ENCODE data around the gene PPP2R2C.

Gene PPP2R2C

DNA sequence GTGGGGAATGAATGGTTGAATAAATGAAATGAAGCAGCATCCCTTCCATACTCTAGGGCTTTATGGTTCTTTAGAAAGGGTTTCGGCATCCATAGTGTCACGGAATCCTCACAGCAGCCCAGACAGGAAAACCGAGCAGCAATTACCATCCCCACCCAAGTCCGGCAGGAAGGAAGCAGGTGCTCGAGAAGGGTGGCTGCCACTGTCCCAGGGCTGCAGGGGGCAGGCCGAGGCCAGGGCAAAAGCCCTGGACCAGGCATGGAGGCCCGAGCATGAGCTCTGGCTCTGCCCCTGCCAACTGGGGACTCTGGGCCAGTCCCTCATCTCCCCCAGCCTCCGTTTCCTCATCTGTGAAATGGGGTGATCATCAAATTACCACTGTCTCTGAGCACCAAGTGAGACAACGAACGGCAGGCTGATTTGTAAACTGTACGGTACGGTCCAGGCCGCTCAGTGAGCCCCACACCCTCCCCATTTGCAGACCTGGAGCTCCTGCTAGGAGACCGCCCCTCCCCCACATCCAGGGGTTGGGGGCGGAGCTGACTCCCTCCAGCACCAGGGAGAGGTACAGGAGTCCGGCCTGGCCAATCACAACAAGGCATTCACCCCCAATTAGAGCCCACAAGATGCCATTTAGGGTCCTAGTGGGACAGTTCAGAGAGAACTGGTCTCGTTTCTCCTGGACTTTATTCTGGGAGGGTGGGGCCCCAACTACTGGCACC is 102.3 kb downstream of the PPP2R2C start:
- no peaks in the 10 kb centered on the region for H3K4me1 ChIP-seq (ENCODE audit: control insufficient read depth, insufficient read depth, low read length)
- H3K27ac ChIP-seq (ENCODE audit: low read depth, low read length) = no peak overlapping the region
- H3K36me3 ChIP-seq (ENCODE audit: control insufficient read depth, insufficient read depth, low read length) = no peaks in the 10 kb centered on the region
- H3K9ac ChIP-seq (ENCODE audit: low read length) = no peak overlapping the region
- no peak overlapping the region for H3K4me3 ChIP-seq (ENCODE audit: low read length)
- peaks cover 4% of the 10 kb centered on the region for H3K27me3 ChIP-seq (ENCODE audit: control insufficient read depth, insufficient read depth, low read length)

DNA sequence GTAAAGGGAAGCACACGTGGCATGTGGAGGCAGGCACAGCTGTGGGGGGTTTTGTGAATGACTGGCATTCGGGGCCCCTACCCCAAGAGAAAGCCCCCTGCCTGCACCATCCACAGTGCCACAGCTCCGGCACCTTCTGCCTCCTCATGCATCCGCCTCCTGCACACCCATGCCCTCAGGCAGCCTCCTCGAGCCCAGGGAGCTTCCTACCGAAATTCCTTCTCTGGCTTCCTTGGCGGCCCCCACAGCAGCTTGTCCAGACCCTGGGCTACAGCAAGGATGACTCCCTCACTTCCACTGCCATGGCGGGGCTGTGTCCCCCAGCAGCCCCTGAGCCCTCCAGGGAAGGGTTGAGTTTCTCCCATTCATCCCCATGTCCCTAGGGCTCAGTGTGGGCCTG is 102.9 kb downstream of the PPP2R2C start:
- Histone ChIP-seq H3K27ac (ENCODE audit: low read depth, low read length) (no peak overlapping the region), H3K27me3 (ENCODE audit: control insufficient read depth, insufficient read depth, low read length) (peaks cover 4% of the 10 kb centered on the region), H3K4me1 (ENCODE audit: control insufficient read depth, insufficient read depth, low read length) (no peaks in the 10 kb centered on the region), H3K9ac (ENCODE audit: low read length) (no peak overlapping the region), H3K4me3 (ENCODE audit: low read length) (no peak overlapping the region), H3K36me3 (ENCODE audit: control insufficient read depth, insufficient read depth, low read length) (no peaks in the 10 kb centered on the region)

DNA sequence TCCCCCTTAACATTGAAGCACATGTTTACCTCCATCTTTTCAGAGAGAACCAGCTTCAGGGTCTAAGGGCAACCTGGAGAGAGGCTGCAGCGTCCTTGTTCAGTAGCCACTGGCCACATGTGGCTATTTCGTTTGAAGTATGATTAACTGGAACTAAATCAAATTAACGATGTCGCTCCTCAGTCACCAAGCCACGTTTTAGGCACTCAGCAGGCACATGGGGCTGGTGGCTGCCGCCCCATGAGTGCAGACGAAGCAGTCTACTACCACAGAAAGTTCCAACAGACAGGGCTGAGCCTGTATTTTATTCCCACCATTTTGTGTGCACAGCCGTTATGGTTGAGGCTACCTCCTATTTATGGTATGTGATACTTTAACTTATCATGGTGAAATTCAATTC is 103.4 kb downstream of the PPP2R2C start:
- Histone ChIP-seq H3K27me3 (ENCODE audit: control insufficient read depth, insufficient read depth, low read length) (peaks cover 4% of the 10 kb centered on the region), H3K4me1 (ENCODE audit: control insufficient read depth, insufficient read depth, low read length) (no peaks in the 10 kb centered on the region), H3K27ac (ENCODE audit: low read depth, low read length) (no peak overlapping the region), H3K9ac (ENCODE audit: low read length) (no peak overlapping the region), H3K36me3 (ENCODE audit: control insufficient read depth, insufficient read depth, low read length) (no peaks in the 10 kb centered on the region), H3K4me3 (ENCODE audit: low read length) (no peak overlapping the region)

DNA sequence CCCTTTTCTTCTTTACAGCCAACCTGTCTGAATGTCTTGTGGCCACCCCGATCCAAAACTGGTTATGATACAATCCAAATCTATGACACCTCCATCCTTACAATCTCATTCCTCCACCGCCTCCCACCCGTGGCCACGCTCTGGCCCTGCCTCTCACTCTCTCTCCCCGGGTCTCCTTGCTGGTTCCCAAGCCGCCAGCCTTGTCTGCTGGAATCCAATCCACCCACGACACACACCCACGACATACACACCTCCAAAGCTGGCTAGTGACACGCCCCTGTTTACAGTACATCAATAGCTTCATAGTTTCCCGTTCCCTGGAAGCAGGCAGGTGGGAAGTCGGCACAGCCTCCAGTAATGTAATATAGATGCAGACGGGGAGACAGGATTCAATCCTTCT is 103.8 kb downstream of the PPP2R2C start:
- H3K36me3 ChIP-seq (ENCODE audit: control insufficient read depth, insufficient read depth, low read length) = no peaks in the 10 kb centered on the region
- H3K27me3 ChIP-seq (ENCODE audit: control insufficient read depth, insufficient read depth, low read length) = peaks cover 4% of the 10 kb centered on the region

DNA sequence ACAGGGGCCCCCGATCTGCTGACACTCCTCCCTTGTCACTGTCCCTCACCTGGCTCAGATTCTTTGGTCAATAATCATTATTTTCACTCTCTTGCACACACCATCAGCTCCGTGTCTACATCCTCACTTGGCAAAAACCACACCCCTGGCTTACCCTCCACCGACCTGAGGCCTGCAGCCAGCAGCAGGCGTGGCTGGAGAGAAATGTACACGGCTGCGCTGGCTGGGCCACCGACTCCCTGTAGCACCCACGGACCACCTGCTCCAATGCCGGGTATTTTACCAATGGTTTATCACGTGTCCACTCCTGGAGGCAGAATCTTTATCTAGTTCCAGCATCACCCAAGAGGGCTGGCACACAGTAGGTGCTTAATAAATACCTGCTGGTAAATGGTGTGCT is 104.3 kb downstream of the PPP2R2C start:
- no peak overlapping the region for H3K9ac ChIP-seq (ENCODE audit: low read length)
- H3K27me3 ChIP-seq (ENCODE audit: control insufficient read depth, insufficient read depth, low read length) = peaks cover 4% of the 10 kb centered on the region
- H3K27ac ChIP-seq (ENCODE audit: low read depth, low read length) = no peak overlapping the region
- H3K4me1 ChIP-seq (ENCODE audit: control insufficient read depth, insufficient read depth, low read length) = no peaks in the 10 kb centered on the region
- H3K36me3 ChIP-seq (ENCODE audit: control insufficient read depth, insufficient read depth, low read length) = no peaks in the 10 kb centered on the region
- H3K4me3 ChIP-seq (ENCODE audit: low read length) = no peak overlapping the region

More for the DNA sequence above, 103.8 kb downstream of the PPP2R2C start:
- H3K27ac ChIP-seq (ENCODE audit: low read depth, low read length) = no peak overlapping the region
- H3K9ac ChIP-seq (ENCODE audit: low read length) = no peak overlapping the region
- H3K4me3 ChIP-seq (ENCODE audit: low read length) = no peak overlapping the region
- H3K4me1 ChIP-seq (ENCODE audit: control insufficient read depth, insufficient read depth, low read length) = no peaks in the 10 kb centered on the region

DNA sequence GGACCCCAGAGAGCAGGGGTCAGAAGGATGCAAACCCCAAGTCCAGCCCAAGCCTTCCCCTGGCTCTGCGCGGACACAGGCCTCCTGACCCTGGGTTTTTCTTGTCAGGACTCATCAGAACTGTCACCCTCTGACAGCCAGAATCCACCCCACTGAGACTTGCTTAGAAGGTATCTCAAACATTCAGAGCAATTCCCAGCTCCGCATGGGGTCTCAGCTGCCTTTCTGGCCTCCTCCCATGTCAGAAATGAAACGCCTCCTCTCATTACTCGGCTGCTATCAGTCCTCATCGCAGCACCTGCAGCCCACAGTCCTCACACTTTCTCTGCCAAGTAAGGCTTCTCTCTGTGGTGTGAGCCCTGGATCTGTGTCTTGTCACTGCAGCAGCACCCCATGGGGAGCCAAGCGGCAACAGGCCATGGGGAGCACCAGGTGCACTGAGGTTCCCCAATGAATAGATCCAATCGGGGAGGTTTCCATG is 105.0 kb downstream of the PPP2R2C start:
- Histone ChIP-seq H3K27me3 (ENCODE audit: control insufficient read depth, insufficient read depth, low read length) (peaks cover 4% of the 10 kb centered on the region), H3K4me3 (ENCODE audit: low read length) (no peak overlapping the region), H3K9ac (ENCODE audit: low read length) (no peak overlapping the region), H3K36me3 (ENCODE audit: control insufficient read depth, insufficient read depth, low read length) (no peaks in the 10 kb centered on the region), H3K27ac (ENCODE audit: low read depth, low read length) (no peak overlapping the region), H3K4me1 (ENCODE audit: control insufficient read depth, insufficient read depth, low read length) (no peaks in the 10 kb centered on the region)

DNA sequence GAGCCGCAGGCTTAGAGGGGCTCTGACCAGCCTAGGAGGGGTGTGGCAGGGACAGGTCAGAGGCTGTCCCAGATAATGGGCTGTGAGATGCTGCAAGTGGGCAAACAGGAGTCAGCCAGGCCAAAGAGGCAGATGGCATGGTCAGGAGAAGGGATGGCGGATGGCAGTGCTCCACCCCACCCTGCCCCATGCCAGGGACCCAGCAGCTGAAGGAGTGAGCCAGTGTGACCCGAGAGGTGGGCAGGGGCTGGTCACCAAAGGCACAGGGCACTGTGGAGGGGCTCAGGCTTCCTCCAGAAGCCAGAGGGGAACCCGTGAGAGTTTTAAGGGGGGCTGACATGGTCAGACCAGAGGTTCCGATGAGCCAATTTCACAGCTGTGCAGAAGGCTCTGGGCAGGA is 105.8 kb downstream of the PPP2R2C start:
- H3K4me1 ChIP-seq (ENCODE audit: control insufficient read depth, insufficient read depth, low read length) = no peaks in the 10 kb centered on the region
- H3K27me3 ChIP-seq (ENCODE audit: control insufficient read depth, insufficient read depth, low read length) = peaks cover 4% of the 10 kb centered on the region
- no peak overlapping the region for H3K27ac ChIP-seq (ENCODE audit: low read depth, low read length)
- H3K9ac ChIP-seq (ENCODE audit: low read length) = no peak overlapping the region
- H3K4me3 ChIP-seq (ENCODE audit: low read length) = no peak overlapping the region
- H3K36me3 ChIP-seq (ENCODE audit: control insufficient read depth, insufficient read depth, low read length) = no peaks in the 10 kb centered on the region

DNA sequence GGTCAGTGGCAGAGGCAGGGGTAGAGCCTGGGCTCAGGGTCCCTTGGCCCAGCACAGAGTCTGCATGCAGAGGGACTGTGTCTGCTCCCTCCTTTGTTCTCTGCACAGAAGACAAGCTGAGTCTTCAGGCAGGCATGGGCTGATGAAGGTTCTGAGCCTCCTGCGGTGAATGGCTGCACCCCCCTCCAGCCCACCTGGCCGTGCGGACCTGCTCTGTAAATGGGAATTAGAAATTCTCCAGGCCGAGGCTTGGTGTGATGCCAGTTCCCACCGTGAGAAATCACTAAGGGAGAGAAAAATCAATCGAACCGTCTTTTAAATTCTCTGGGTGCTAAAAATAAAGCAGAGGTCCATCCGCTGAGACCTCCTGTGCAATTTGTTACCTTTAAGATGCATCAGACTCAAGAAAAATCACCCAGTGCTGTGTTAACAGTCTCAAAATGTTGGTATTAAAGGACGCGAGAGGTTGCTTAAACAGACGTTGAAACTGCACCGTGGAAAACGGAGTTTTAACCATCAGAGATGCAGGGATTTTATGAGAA is 106.8 kb downstream of the PPP2R2C start:
- Histone ChIP-seq H3K27ac (ENCODE audit: low read depth, low read length) (no peak overlapping the region), H3K4me1 (ENCODE audit: control insufficient read depth, insufficient read depth, low read length) (no peaks in the 10 kb centered on the region), H3K27me3 (ENCODE audit: control insufficient read depth, insufficient read depth, low read length) (peaks cover 4% of the 10 kb centered on the region), H3K9ac (ENCODE audit: low read length) (no peak overlapping the region), H3K4me3 (ENCODE audit: low read length) (no peak overlapping the region), H3K36me3 (ENCODE audit: control insufficient read depth, insufficient read depth, low read length) (no peaks in the 10 kb centered on the region)

DNA sequence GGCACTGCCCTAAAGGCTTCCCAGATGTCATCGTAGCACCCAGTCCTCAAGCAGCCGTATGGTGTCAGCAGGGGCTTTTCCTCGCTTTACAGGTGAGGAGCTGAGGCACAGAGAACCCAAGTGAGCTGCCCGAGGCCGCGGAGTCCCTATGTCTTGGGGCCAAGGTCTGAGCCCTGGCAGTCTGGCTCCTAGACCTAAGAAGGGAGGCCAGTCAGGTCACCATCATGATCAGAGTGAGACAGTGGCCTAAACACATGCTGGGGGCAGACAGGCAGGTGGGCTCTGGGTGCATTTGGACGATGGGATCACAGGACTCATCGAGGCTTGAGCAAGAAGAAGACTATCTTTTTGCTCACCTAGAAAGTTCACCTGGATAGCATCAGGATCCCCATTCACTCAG is 107.8 kb downstream of the PPP2R2C start:
- no peak overlapping the region for H3K9ac ChIP-seq (ENCODE audit: low read length)

DNA sequence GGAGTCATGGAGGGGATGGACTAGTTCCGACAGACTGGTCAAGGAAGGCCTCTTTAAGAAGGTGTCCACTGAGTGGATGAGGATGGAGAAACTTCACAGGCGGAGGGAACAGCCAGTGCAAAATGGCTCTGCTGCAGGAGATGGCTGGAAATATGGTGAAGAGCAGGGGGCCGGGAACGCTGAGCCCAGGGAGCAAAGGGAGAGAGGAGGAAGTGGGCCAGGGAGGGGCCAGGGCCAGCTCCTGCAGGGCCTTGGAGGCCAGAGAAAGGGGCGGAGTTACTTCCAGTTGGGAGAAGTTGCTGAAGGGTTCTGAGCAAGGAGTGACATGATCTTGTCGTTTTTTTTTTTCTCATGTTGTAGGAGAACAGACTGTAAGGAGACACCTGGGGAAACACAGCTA is 108.3 kb downstream of the PPP2R2C start:
- Histone ChIP-seq H3K4me3 (ENCODE audit: low read length) (no peak overlapping the region), H3K36me3 (ENCODE audit: control insufficient read depth, insufficient read depth, low read length) (no peaks in the 10 kb centered on the region), H3K27ac (ENCODE audit: low read depth, low read length) (no peak overlapping the region), H3K9ac (ENCODE audit: low read length) (no peak overlapping the region), H3K4me1 (ENCODE audit: control insufficient read depth, insufficient read depth, low read length) (no peaks in the 10 kb centered on the region), H3K27me3 (ENCODE audit: control insufficient read depth, insufficient read depth, low read length) (peaks cover 4% of the 10 kb centered on the region)

More for the DNA sequence above, 107.8 kb downstream of the PPP2R2C start:
- Histone ChIP-seq H3K27ac (ENCODE audit: low read depth, low read length) (no peak overlapping the region), H3K27me3 (ENCODE audit: control insufficient read depth, insufficient read depth, low read length) (peaks cover 4% of the 10 kb centered on the region), H3K4me1 (ENCODE audit: control insufficient read depth, insufficient read depth, low read length) (no peaks in the 10 kb centered on the region), H3K4me3 (ENCODE audit: low read length) (no peak overlapping the region), H3K36me3 (ENCODE audit: control insufficient read depth, insufficient read depth, low read length) (no peaks in the 10 kb centered on the region)

DNA sequence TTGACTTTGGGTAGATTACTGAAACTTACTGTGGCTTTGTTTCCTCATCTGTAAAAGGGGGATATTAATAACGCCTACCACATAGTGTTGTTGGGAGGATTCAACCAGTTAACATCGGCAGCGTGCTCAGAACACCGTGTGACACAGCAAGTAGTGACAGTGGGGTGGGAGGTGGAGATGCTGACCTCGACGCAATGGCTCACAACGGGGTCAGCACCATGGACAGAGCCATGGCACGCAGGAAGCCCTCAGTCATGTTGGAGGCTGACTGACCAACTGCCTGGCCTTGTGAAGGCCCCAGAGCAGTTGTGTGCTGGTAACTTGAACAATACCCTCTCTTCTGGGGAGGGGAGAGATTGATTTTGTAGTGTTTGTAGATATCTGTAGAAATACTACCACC is 109.5 kb downstream of the PPP2R2C start:
- Histone ChIP-seq H3K36me3 (ENCODE audit: control insufficient read depth, insufficient read depth, low read length) (no peaks in the 10 kb centered on the region), H3K9ac (ENCODE audit: low read length) (no peak overlapping the region), H3K4me1 (ENCODE audit: control insufficient read depth, insufficient read depth, low read length) (no peaks in the 10 kb centered on the region), H3K27ac (ENCODE audit: low read depth, low read length) (no peak overlapping the region), H3K27me3 (ENCODE audit: control insufficient read depth, insufficient read depth, low read length) (peaks cover 4% of the 10 kb centered on the region), H3K4me3 (ENCODE audit: low read length) (no peak overlapping the region)

DNA sequence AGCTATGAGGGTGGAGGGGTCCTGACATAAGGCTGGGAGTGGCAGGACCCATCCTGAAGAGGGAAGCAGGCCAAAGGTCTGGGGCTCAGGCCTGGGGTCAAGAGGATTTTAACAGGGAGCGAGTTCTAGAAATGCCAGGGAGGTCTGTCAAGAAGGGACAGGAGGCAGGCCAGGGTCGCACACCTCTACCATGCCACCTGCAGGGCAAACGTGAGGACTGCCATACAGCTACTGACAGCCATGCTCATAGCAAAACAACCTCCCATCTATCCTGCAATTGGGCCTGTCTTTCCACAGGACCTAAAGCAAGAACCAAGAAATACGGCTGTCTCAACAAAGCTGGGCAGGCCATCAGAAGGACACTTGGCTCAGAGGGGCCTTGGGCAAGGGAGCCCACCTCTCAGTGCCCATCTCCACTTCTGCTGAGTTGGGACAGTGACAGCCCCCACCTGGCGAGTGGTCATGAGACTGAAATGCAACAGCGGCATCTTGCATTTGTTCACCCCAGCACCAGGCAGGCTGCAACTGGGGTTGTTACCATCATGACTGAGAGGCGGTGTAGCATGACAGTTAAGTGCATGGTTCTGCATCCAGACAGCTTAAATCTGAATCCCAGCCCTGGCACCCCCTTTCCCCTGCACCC is 110.0 kb downstream of the PPP2R2C start:
- Histone ChIP-seq H3K27me3 (ENCODE audit: control insufficient read depth, insufficient read depth, low read length) (peaks cover 4% of the 10 kb centered on the region), H3K4me1 (ENCODE audit: control insufficient read depth, insufficient read depth, low read length) (no peaks in the 10 kb centered on the region), H3K4me3 (ENCODE audit: low read length) (no peak overlapping the region), H3K27ac (ENCODE audit: low read depth, low read length) (no peak overlapping the region), H3K36me3 (ENCODE audit: control insufficient read depth, insufficient read depth, low read length) (no peaks in the 10 kb centered on the region), H3K9ac (ENCODE audit: low read length) (no peak overlapping the region)

Data from rectal smooth muscle tissue (tissue), 1 donor.